HG03103 (cell line): ENCODE results near the gene CCL7.
"Not testable (repeated sequence)": the region's sequence is repeated elsewhere in the genome, so short reads cannot be mapped to it uniquely, and the experiment has no call there.

Source experiments
- ATAC-seq: cut with Tn5 transposase; IDR thresholded peaks from one replicate; pipeline ENCODE4 v1.9.1; 2021; ENCODE audit warnings: low read depth; ENCODE audit not compliant: unreplicated experiment

Gene CCL7

DNA sequence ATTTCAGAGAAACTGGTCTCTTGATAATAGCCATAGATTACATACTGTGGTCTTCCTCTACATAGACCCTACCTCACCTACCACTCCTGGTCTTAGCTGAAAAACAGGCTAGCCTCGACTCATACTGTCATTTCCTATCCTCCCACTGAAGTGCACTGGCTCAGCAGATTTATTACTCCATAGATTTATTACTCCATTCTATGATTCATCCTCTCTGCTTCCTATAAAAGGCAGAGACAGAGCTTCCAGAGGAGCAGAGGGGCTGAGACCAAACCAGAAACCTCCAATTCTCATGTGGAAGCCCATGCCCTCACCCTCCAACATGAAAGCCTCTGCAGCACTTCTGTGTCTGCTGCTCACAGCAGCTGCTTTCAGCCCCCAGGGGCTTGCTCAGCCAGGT lies at the start of gene CCL7:
CCL7 (plus strand) TSS at position 253 of the 400 bp plus-strand sequence; CDS start at position 323, 70 bp downstream.
- ATAC-seq = no peak

DNA sequence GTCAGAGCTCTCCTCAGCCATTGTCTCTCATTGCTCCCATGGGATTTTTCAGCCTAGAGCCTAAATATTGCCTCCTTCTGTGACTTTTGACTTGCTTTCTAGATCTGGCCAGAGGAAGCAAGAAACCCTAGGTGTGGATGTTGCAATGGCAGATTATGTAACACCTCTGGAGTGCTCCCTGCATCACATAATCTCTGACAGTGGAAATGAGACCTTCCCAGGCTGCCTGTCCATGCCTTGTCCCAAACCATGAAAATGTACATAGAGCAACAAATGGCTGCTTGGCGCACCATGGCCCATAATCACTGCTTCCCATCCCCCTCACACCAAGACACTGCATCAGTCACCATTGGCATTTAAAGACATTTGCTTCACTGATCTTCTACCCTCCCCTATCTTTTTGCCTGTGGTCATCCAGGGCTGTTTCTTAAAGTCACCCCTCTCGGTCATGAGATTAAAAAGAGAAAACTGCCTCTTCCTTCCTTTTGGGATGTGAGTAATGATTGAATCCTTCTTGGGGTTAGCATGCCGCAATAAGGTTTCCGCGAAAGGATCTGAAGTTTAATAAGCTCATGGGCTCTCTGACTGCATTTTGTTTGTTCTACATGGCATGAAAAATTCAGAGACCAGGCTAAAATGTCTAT lies 49.1 kb upstream of the CCL7 start:
- no peak for ATAC-seq

DNA sequence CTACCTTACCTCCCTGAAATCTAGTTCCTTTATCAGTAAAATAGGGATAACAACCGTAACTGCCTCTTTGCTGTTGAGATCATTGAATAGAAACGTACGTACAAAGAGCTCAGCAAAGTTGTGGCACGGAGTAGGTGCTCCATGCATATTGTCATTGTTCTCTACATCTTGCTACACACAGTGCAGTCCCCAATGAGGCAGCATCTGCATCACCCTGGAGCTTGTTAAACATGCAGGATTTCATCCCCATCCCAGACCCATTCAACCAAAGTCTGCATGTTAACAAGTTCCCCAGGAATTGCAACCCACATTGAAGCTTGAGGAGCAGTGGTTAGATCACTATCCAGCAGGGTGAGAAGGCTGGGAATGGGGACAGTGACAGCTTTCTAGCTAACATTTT lies 48.6 kb upstream of the CCL7 start:
- no peak for ATAC-seq

DNA sequence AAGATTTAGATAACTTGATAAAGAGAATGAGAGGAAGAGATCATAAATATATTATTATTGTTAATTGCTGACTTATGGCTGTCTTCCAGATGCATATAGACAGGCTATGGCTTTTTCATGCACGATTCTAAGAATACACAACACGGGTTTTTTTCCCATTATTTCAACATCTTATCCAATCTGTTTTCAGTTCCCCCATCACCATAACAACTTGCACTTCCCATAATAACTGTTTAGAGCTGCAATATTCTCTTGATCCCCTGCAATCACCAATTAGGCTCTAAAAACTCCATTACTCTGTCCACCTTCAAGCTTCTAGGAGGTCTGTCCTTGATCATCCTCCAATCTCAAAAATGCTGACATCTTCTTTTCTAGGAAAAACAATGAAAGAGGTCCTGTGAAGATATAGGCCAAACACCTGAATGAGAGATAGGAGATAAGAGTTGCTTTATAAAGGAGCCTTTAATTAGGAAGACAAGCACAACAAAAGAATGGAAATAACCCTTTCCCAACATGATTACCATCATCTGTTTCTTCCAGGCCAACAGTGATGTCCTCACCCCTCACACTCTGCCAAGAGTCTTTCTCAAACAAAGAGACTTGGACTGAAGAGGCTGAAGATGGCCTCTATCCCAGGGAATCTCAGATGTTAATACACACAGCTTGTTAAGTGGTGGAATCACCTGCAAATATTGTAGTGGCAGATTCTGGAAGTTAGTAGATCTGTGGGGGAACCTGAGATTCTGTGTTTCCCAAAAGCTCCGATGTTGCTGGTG lies 47.1 kb upstream of the CCL7 start:
- no peak for ATAC-seq

DNA sequence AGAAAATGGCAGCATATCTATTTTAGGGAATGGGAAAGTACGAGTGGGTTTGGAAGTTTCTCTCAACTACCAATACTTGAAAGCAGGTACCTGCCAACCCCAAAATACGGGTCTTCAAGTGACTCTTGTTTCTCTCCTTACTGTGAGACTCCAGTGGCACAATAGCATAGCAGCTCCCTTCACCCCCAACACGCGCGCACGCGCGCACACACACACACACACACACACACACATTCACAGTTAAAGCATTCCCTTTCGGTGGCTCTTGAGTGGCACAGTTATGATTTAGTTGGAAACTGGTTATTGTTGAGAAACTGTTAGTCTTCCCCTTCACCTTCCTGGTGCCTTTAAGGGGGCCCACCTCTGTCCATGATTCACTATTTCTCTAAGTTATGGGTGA lies 45.0 kb upstream of the CCL7 start:
- ATAC-seq = no peak

DNA sequence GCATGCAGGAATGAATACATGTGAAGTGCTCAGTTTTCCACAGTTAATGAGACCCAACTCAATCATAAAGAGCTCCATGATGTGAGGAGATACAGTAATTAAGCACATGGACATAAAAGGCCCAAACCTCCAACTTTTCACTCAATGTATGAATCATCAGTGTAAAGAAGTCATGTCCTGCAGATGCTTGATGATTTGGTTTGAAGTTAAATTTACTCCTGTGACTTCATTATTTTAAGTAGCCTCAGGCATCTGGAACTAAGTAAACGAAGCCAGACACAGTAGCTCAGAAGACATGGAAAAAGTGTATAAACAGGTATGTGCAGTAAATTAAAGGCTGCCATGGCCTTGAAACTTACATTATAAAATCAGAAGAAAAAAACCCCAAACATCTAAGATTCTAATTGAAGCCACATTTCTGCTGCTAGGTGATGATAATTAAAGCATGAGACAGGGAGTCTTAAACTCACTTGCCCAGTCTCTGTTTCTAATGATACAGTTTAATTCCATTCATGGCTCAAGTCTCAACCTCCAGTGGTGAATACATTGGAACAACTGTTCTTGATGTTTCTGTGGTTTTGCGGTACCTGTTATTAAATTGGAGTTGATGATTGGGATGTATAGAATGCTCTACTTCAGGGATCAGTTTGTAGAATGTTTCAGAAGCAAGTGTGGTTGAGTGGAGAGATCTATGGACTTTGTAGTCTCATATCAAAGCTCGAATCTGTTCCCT lies 43.8 kb upstream of the CCL7 start:
- no peak for ATAC-seq

DNA sequence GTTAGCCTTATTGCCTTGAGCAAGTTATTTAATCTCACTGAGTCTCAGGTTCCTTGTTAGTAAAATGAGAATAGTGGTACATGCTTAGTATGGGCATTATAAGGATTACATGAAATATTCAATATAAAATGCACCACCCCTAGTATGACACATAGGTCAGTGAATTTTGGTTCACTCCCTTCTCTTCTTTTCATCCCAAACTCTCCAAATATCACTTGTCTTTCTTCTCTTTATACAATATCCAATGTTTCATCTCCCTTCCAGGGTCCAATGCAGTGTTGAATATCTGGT lies 43.3 kb upstream of the CCL7 start:
- no peak for ATAC-seq

- not testable (repeated sequence) for ATAC-seq
Measured at GRCh38 chr17:34227293-34227692, 42.7 kb upstream of the CCL7 start.

DNA sequence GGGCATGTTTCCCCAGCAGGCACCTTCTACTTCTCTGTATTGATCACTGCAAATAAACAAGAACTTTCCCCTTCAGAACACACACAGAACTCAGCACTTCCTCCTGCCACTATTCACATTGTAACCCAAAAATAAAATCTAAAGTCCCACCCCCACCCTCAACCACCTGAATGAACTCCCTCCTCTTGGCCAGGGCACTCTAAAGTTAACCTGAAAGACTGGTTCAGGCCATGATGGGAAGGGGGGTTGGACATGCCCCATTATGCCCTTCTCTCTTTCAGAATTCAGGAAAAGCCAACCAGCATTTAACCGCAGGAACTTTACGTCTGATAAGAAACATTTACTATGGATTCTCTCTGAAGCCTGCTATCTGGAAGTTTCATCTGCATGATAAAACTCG lies 42.3 kb upstream of the CCL7 start:
- ATAC-seq = no peak

GRCh38 chr17:34228781-34229180 lies 41.2 kb upstream of the CCL7 start:
- no peak for ATAC-seq

DNA sequence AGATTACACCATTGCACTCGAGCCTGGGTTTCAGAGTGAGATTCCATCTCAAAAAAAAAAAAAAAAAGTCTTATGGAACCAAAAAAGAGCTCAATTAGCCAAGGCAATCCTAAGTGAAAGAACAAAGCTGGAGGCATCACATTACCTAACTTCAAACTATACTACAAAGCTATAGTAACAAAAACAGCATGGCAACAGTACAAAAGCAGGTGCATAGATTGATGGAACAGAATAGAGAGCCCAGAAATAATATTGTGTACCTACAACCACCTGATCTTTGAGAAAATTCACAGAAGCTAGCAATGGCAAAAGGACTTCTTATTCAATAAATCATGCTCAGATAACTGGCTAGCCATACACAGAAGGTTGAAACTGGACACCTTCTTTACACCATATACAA lies 39.7 kb upstream of the CCL7 start:
- ATAC-seq = no peak

DNA sequence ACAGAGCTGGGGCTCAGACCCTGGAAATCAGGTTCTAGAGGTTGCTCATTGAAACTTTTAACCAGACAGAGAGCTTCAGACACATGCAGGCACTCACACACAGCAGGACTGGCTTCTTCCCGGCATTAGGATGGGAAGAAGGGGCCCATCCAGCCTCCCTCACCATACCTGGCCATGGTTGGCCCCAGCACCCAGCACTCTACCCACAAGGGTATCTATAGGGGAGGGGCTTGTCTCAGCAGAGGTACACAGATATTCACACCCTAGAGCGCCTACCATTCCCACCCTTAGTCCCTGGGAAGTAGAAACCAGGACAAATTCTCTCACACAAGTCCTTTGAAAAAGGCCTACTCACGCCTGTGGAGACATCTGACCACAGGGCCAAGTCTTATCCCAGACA lies 35.4 kb upstream of the CCL7 start:
- ATAC-seq = no peak

GRCh38 chr17:34235389-34236028 lies 34.5 kb upstream of the CCL7 start:
- ATAC-seq = no peak

- ATAC-seq = no peak
Measured at GRCh38 chr17:34236281-34236892, 33.6 kb upstream of the CCL7 start.

DNA sequence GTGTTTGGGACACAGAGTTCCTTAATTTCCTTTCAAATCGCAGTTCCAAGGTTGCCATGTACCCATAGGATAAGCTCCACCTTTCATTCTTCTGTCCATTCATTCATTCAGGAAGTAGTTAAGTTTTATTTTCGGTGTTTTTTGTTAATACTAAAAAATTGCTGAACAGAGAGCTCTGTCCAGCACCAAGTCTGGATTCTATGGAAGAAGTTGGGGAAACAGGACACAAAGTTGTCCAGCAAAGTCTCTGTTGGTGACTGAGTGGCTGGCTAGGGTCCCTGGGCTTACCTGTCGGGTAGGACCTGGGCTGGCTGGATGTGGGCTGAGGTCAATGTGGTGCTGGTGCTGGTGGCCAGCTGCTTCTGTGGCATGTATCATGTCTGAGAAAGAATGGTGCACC lies 32.6 kb upstream of the CCL7 start:
- no peak for ATAC-seq

DNA sequence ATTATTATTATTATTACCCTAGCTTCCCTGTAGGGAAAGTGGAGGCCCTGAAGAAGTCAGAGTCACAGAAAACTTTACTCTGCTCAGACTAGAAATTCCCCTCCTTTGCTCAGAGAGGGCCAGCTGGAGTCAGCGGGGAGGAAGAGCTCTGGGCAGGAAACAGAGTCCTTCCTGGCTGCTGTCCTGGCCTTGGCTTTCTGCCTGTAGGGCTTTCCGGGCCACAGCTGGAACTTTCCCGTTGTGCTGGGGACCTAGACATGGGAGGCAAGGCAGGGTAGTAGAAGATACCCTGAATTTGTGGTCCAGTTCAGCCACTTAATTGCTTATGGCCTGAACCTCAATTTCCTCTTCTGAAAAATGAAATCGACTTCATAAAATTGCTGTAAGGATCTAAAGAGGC lies 29.0 kb upstream of the CCL7 start:
- ATAC-seq = no peak

- no peak for ATAC-seq
Measured at GRCh38 chr17:34242587-34243363, 27.2 kb upstream of the CCL7 start.

DNA sequence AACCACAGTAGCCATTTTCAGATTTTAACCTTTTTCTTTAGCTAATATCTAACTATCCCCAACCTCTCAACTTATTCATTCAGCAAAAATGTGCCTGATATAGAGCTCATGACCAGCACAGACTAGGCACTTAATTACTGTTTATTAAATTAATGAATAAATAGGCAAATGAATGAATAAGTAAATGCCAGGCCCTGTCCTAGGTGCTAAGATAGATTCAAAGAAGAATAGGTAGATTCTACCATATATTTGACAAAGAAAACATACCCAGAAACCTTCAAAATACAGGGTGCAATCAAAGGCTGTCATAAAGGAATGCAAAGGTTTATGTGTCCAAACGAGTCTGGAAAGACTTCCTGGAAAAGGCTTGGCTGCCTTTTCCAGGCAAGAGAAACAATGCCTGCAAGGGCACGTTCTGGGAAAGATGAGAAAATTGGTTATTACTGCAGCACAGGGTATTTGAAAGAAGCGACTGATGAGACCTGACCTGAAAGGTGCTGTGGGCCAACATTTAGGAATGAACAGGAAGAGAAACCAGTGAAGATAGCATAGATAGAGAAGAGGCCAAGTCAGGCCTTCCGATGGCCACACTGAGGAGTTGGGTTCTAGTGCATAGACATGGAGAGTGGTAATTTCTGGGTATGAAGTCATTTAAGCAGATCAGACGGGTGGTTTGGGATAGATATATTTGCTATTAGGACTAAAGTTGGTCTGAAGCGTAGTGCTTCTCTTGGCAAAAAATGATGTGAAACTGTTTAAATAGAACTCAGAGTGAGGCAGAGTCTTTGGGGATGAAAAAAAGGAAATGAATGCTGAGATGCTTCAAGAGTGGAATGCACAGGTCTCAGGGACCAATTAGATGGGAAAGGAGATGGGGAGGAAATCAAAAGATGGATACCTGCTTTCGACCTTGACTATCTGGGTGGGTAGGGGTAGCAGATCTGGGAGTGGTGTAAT lies 26.4 kb upstream of the CCL7 start:
- no peak for ATAC-seq

- no peak for ATAC-seq
Measured at GRCh38 chr17:34245351-34245905, 24.6 kb upstream of the CCL7 start.
